Stimulated activated CD4-positive, alpha-beta T cell treated with anti-CD3 and anti-CD28 coated beads, Interleukin-4, amount 100 ng/mL, for 48 hours (primary cell): Measurements from ENCODE around the gene IL1R1.
"Not testable (repeated sequence)": the region's sequence is repeated elsewhere in the genome, so short reads cannot be mapped to it uniquely, and the experiment has no call there.

Source experiments
- DNase-seq, 2 donors: peaks; one replicate each; pipeline ENCODE4 v3.0.0-alpha.2; 2020; ENCODE audit warnings: low read depth in 2 of 2

Gene IL1R1

DNA sequence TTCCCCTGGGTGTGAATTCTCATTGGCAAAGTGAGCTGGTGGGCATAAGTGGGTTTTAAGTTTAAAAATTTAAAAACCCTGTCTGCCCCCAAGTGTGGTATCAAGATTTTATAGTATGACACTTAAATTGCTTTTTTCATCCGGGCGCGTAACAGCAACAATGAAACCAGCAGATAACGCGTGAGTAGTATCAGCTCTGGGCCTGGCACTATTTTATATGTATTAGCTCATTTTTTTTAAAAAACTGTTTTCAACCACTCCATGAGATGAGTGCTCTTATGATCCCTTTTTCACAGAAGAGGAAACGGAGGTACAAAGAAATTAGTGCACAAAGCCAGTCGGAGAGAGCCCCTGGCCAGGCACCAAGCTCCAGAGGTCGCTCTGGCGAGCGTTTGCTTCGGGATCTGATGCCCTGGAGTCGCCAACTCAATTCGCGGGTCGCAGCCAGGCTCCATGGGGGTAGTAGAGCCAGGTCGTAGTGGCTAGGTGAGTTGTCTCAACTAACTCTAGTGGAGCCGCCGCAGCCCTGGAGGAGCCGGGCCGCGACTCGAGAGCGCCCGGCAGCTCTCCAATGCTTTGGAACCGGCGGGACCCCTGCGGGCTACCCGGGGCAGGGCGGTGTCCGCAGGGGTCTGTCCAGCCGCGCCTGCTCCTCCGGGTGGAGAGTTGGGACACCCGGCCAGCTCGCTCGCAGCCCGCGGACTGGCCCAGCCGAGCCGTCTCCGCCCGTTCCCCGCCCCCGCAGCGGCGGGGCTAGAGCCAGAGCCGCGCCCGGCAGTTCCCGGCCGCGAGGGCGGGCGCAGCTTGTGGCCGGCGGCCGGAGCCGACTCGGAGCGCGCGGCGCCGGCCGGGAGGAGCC, at the start of gene IL1R1:
Gene IL1R1, plus strand, starts transcription at position 777 of the 859 bp plus-strand sequence. CDS start 14,979 bp downstream, outside the sequence.
- DNase-seq = no peak

DNA sequence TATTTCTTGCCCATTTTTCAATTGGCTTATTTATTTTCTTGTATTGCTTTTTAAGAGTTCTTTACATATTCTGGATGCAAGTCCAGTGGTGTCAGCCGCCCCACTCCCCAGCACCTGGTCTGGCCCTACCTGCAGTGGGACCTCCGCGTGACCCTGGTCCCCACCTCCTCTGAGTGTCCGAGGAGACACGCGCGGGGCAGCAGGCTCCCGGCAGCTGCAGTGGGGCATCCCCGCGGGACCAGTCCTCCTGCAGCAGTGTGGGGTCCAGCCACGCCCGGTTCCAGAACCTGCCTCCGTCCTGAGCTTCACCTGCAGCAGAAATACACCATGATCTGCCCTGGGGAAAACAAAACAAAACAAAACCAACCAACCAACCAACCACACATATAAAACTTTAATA, 48.9 kb upstream of the IL1R1 start:
- DNase-seq = no peak

DNA sequence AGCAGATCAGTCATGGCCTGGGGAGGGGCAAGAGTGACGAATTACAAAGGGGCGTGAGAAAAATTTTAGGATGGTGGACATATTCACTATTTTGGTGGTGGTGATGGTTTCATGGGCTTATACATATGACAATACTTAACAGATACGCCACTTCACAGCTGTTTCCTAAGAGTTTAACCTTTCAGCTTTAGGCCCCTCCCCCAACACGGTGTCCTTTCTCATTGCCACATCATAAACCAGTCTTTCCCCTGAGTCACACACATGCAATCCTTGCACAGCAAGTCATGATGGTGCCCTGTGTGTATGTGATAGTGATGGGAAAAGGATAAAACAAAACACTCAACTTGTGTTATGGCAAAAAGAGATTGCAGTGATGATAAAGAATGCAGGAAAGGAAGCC, 47.6 kb upstream of the IL1R1 start:
- DNase-seq = peak; percentile 35 to 39

GRCh38 chr2:102096103-102096502, 46.4 kb upstream of the IL1R1 start:
- no peak for DNase-seq

- DNase-seq = no peak
Observed at GRCh38 chr2:102098756-102099155, 43.8 kb upstream of the IL1R1 start.

DNA sequence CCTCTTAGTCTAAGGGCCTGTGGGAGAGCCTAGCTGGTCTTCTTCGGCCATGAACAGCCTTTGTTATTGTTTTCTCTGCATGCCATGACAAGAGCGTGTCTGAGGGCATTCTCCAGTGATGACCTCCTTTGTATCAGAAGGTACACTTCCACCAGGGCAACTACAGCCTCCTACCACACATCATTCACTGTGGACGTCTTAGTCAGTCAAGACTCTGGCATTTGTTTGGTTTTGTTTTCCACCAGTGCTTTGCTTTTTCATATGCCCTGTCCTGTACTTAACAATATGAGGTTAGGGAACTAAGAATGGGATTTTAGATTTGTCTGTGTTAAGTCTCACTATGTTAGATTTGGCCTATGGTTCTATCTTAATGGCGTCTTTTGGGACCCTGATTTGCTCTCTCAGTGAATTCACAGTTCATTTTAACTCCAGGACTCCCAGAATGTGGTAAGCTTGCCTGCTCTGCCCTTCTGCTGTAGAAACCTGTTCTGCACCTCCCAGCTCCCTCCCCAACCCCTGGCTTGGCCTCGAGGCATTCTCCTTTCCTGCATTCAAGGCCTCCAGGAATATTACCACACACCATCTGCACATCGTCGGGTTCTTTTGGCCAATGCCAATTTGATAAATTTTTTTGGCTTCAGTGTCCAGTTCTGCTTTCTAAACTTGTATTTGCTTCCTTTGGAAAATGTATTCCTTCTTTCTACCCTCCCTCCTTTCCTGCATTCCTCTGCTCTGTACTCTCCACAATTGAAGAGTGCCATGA, 42.8 kb upstream of the IL1R1 start:
- no peak for DNase-seq

- DNase-seq = no peak
Observed at GRCh38 chr2:102100371-102101096, 42.0 kb upstream of the IL1R1 start.

GRCh38 chr2:102101097-102101848, 41.3 kb upstream of the IL1R1 start:
- no peak for DNase-seq

DNA sequence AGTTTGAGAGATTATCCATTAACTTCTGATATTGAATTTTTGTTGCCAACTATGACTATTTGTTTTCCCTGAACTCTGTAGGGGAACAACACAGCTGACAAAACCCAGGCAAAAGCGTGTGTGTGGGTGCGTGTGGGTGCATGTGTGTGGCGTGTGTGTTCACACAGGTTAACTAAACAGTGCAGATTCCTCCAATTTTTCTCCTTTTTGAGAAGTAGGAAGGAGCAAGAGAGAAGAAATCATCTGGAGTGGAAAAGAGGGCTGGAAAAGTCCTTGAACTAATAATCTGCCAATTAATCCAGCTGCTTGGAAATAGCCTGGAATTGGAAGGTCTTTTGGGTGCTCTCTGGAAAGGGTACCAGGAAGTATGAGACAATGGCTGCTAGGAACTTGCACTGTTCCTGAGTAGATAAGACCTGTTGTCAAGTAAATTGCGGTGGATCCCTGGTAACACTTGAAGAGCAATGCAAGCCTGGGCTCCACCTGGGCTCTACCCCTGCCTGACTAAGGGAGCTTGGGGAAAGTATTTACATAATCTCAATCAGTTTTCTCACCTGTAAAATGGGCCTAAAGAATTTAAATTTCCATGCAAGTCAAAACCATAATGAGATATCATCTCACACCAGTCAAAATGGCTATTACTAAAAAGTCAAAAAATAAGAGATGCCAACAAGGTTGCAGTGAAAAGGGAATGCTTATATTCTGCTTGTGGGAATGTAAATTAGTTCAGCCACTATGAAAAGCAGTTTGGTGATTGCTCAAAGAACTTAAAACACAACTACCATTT, 40.5 kb upstream of the IL1R1 start:
- no peak for DNase-seq

- not testable (repeated sequence) for DNase-seq
Observed at GRCh38 chr2:102102636-102102948, 40.0 kb upstream of the IL1R1 start.

- DNase-seq = no peak
Observed at GRCh38 chr2:102103284-102103683, 39.3 kb upstream of the IL1R1 start.

GRCh38 chr2:102103992-102104871, 38.3 kb upstream of the IL1R1 start:
- peak; percentile 77 to 78 for DNase-seq

DNA sequence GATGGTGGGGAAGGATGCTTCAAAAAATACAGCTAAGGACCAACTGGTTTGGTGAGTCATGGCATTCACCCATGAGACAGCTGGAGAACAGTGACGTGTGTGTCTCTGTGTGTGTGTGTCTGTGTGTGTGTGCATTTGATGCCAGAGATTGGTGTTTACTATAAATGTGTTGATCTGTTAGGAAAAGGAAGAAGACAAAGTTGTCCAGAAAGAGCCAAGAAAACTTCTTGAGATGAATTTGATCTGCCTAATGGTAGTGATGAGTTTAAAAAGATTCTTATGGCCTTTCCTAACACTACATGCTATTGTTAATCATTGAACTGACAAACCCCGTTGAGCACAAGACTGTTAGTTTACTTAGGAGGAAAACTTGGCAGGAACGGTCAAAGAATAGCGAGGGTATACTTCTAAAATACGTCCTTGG, 36.4 kb upstream of the IL1R1 start:
- no peak for DNase-seq

DNA sequence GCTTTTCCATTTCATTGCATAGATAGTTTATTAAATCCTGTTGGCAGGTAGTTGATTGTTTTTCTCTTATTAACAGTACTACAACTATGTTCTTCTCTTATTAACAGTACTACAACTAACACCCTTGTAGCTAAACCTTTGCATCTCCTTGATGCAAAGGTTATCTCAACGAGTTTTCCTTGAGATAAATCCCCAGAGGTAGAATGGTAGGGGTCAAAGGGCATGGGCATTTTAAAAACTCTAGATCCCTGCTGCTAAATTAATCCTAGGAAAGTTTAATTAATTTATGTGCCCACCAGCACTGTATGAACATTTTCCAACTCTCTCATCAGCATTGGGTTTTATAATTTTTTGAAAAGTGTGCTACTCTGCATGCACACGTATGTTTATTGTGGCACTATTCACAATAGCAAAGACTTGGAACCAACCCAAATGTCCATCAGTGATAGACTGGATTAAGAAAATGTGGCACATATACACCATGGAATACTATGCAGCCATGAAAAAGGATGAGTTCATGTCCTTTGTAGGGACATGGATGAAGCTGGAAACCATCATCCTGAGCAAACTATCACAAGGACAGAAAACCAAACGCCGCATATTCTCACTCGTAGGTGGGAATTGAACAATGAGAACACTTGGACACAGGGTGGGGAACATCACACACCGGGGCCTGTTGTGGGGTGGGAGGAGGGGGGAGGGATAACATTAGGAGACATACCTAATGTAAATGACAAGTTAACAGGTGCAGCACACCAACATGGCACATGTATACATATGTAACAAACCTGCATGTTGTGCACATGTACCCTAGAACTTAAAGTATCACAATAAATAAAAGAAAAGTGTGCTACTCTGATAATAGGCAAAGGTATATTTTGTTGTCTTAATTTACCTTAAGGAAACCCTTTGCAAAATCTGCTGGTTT, 35.5 kb upstream of the IL1R1 start:
- DNase-seq = not testable (repeated sequence)

GRCh38 chr2:102107741-102108070, 34.8 kb upstream of the IL1R1 start:
- no peak for DNase-seq

- DNase-seq = no peak
Observed at GRCh38 chr2:102109016-102109415, 33.5 kb upstream of the IL1R1 start.

GRCh38 chr2:102110171-102110570, 32.4 kb upstream of the IL1R1 start:
- no peak for DNase-seq

DNA sequence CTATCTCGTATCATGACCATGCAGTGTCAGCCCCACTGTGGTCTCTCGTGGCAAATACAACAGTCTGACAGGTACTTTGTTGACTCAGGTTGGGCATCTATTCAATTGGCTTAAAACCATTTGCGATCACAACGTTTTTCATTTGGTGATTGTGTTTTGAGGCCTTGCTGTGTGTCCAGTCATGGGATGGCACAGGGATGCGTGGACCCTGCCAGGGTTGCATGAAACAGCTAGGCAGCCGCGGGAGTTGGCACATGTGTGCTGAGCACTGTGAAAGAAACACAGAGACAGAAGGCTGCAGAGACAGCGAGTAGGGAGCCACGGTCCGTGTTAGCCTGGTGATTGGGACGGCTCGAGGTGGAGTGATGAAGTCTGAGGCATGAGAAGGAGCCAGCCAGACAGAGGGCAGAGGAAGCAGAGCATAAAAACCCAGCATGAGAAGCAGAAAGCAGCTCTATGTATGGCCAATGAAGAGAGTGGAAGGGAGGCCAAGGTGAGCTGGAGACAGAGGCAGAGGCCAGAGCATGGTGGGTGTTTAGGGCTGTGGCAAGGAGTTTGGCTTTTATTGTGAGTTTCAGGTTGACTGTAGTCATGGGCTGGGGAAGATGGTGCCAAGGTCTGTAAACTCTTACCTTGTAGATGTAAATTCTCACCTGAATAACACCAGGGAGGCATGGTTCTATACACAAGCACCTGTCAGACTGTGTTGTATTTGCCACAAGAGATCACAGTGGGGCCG, 31.8 kb upstream of the IL1R1 start:
- no peak for DNase-seq
